Measurements from ENCODE around the gene SLITRK3.

Gene SLITRK3

GRCh38 chr3:165195640-165196576 is at the start of gene SLITRK3:
Gene SLITRK3, minus strand, starts transcription at chr3:165196384. Its CDS starts 5,554 bp downstream, at chr3:165190830.
- FAIRE-seq = no peak
- DNase-seq (ENCODE audit: extremely low spot score, insufficient read length, low read depth) = no peak

GRCh38 chr3:165243597-165243996 is 47.4 kb upstream of the SLITRK3 start:
- DNase-seq (ENCODE audit: extremely low spot score, insufficient read length, low read depth) (no peak), FAIRE-seq (no peak)

DNA sequence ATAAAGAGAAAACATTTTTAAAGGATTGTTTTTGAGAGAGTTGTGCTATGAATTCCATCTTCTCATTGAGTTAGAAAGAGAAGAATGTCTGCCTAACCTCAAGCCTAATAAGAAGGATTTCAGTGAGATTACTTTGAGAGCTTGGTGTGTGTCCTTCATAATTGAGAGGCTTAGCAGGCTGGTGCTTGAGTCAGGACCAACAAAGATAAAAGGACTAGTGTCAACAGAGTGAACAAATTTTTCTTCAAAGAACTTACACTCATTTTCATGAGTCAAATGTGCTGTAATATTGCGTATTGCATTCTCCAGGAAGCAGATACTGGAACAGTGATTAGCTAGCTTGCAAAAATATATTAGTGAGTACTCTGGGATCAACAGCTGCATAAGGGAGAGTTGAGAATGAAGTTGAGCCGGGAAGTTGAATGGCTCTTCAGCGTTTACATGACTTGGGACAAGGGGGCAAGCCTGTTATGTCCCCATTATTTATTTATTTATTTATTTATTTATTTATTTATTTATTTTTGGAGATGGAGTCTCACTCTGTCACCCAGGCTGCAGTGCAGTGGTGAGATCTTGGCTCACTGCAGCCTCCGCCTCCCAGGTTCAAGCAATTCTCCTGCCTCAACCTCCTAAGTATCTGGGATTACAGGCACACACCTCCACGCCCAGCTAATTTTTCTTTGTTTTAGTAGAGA is 37.5 kb upstream of the SLITRK3 start:
- DNase-seq (ENCODE audit: extremely low spot score, insufficient read length, low read depth) (no peak), FAIRE-seq (no peak)

- no peak for DNase-seq (ENCODE audit: extremely low spot score, insufficient read length, low read depth)
- FAIRE-seq = no peak
Observed at GRCh38 chr3:165225604-165226003, 29.4 kb upstream of the SLITRK3 start.

DNA sequence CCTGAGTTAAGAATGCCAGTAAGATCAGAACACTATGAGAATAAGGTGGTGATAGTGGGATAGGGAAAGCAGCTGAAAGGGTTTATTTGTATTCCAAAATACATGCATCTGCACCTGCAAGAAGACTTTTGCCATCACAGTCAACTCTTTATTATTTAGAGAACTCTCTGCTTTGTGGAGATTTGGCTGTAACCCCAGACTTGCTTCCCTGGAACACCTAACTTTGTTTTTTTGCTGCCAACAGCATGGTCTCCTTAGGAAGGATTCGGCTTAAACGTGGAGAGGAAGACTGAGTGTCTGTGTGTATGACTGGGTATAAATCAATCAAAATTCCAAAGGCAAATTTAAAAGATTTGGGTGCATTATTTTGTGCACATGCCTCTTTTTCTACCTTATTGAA is 21.6 kb upstream of the SLITRK3 start:
- FAIRE-seq (no peak), DNase-seq (ENCODE audit: extremely low spot score, insufficient read length, low read depth) (no peak)

DNA sequence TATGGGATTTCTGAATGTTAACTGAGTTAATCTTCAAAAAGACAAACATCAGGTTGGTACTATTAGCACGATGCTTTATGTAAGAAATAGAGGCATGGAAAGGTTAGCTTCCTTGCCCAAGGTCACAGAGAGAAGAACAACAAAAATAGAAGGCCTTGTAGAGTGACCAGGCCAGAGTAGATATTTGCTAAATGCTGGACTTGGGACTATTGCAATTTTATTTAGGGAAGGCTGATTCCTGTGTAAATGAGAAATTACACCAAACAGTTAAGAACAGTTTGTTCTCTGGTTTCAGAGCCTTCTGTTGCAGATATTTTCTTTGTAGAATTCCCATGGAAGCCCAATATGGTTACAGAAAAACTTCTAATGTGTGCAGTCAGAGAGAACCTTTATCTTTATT is 16.4 kb upstream of the SLITRK3 start:
- FAIRE-seq (no peak), DNase-seq (ENCODE audit: extremely low spot score, insufficient read length, low read depth) (no peak)

DNA sequence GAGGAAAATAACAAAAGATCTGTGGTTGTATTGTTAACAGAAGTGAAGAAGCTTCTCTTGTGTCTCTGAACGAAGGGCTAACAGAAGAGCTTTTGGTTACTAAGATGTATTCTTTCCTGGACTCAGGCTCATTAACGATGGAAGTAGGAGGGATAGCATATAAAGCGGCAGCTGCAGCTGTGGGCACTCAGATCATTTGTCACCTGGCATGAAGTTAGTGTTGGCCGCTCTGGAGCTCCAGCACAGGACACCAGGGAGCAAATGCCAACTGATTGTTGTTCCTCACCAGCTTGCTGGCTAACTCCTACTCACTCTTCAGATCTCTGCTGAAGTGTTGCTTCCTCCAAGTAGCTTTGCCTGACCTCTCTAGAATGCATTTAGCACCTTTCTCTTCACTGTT is 15.5 kb upstream of the SLITRK3 start:
- DNase-seq (ENCODE audit: extremely low spot score, insufficient read length, low read depth) (no peak), FAIRE-seq (no peak)

- no peak for DNase-seq (ENCODE audit: extremely low spot score, insufficient read length, low read depth)
- no peak for FAIRE-seq
Observed at GRCh38 chr3:165210727-165211126, 14.5 kb upstream of the SLITRK3 start.

GRCh38 chr3:165210132-165210531 is 13.9 kb upstream of the SLITRK3 start:
- DNase-seq (ENCODE audit: extremely low spot score, insufficient read length, low read depth) = no peak
- FAIRE-seq = no peak

GRCh38 chr3:165206454-165207266 is 10.5 kb upstream of the SLITRK3 start:
- FAIRE-seq (peak; percentile 70), DNase-seq (ENCODE audit: extremely low spot score, insufficient read length, low read depth) (no peak)

DNA sequence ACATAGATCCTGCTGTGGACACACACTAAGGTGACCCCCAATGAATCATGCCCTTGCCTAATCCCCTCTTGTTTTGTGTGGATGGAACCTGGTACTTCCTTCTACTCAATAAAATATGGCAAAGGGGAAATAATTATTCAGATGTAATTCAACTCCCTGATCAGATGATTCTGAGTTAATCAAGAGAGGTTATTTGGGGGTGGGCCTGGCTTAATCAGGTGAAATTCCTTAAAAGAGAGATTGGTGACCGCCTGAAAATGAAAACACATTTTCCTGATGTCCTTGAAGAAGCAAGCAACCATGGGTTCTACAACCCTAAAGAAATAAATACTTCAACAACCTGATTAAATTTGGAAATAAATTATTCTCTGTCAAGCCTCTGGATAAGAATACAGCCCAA is 8.3 kb upstream of the SLITRK3 start:
- no peak for FAIRE-seq
- no peak for DNase-seq (ENCODE audit: extremely low spot score, insufficient read length, low read depth)

DNA sequence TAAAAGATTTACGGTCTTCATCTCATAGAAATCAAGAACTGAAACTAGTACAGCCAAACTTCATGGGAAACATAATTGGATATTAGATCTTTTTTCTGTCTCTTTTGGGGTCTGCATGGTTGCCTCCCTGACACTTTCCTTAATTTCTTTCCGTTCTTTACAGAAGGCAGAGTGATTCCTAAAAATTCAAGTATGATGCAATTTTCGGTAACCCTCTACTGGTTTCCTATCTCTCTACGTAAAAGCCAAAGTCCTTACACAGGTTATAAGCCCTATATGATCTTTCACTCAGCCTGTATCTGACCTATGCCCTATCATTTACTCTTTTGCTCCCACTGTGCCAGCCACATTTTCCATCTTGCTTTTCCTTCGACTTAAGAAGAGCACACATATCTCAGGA is 6.8 kb upstream of the SLITRK3 start:
- FAIRE-seq (no peak), DNase-seq (ENCODE audit: extremely low spot score, insufficient read length, low read depth) (no peak)

GRCh38 chr3:165201964-165202363 is 5.8 kb upstream of the SLITRK3 start:
- FAIRE-seq (no peak), DNase-seq (ENCODE audit: extremely low spot score, insufficient read length, low read depth) (no peak)

- FAIRE-seq (no peak), DNase-seq (ENCODE audit: extremely low spot score, insufficient read length, low read depth) (no peak)
Observed at GRCh38 chr3:165197481-165197800, 1.3 kb upstream of the SLITRK3 start.

- DNase-seq (ENCODE audit: extremely low spot score, insufficient read length, low read depth) (no peak), FAIRE-seq (no peak)
Observed at GRCh38 chr3:165196577-165197480, 645 bp upstream of the SLITRK3 start.

GRCh38 chr3:165195241-165195639 is 944 bp downstream of the SLITRK3 start:
- DNase-seq (ENCODE audit: extremely low spot score, insufficient read length, low read depth) = no peak
- no peak for FAIRE-seq

DNA sequence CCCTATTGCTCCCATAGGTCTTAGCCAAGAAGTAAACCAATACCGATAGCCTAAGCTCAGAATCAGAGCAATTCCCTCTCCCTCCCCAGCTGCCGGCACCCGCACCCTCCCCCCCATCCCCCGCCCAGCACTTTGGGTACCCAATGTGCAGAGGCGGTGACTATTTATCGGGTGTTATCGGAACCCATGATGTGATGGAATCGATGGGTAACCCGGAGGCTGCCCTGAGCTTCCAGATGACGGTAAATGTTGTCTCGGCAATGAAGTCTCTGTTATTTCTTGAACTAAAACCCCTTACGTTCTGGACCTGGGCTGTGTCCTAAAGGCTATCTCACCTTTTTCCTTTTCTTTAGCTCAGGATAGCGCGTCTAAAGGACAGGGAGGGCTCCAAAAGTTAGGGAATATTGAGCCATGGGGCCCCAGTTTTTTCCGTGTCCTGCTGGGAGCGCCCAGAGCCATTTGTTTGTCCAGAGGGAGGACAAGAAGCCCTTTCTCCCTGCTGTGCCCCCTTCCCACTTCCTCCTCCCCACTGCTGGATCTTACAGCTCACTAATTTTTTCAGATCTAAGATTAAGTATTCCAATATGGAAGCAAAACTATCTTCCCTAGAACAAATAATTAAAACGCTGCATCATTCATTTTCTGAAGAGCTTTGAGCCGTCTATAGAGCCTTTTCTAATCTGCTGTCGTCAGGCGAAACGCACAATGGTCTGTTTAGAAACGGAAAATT is 1.5 kb downstream of the SLITRK3 start:
- DNase-seq (ENCODE audit: extremely low spot score, insufficient read length, low read depth) (no peak), FAIRE-seq (no peak)

GRCh38 chr3:165193366-165194254 is 2.6 kb downstream of the SLITRK3 start:
- FAIRE-seq = no peak
- no peak for DNase-seq (ENCODE audit: extremely low spot score, insufficient read length, low read depth)
